Measurements from ENCODE around the gene MCTP2.

The MCTP2 gene

GRCh38 chr15:94230883-94231722 is at the start of gene MCTP2:
Gene MCTP2, plus strand, starts transcription at chr15:94231561. Its CDS starts 66,705 bp downstream, at chr15:94298266.
- DNase-seq: no peak

- no peak for DNase-seq
These were observed 48.5 kb upstream of the MCTP2 start for GRCh38 chr15:94182883-94183282.

- DNase-seq: no peak
These were observed 45.7 kb upstream of the MCTP2 start for GRCh38 chr15:94185547-94186236.

GRCh38 chr15:94186770-94187331 is 44.5 kb upstream of the MCTP2 start:
- DNase-seq: no peak

- DNase-seq: no peak
These were observed 37.5 kb upstream of the MCTP2 start for GRCh38 chr15:94193906-94194305.

GRCh38 chr15:94196531-94196930 is 34.8 kb upstream of the MCTP2 start:
- no peak for DNase-seq

- no peak for DNase-seq
These were observed 32.7 kb upstream of the MCTP2 start for GRCh38 chr15:94198633-94199032.

GRCh38 chr15:94199725-94200124 is 31.6 kb upstream of the MCTP2 start:
- DNase-seq: no peak

GRCh38 chr15:94203306-94203705 is 28.1 kb upstream of the MCTP2 start:
- no peak for DNase-seq

GRCh38 chr15:94205366-94205765 is 26.0 kb upstream of the MCTP2 start:
- DNase-seq: peak; percentile 63

GRCh38 chr15:94206463-94207167 is 24.7 kb upstream of the MCTP2 start:
- peak; percentile 92 for DNase-seq

GRCh38 chr15:94212291-94212690 is 19.1 kb upstream of the MCTP2 start:
- DNase-seq: no peak

GRCh38 chr15:94225616-94226015 is 5.7 kb upstream of the MCTP2 start:
- no peak for DNase-seq

GRCh38 chr15:94228611-94229010 is 2.8 kb upstream of the MCTP2 start:
- no peak for DNase-seq

- no peak for DNase-seq
These were observed 1.6 kb upstream of the MCTP2 start for GRCh38 chr15:94229591-94230369.

- no peak for DNase-seq
These were observed 904 bp upstream of the MCTP2 start for GRCh38 chr15:94230431-94230882.

GRCh38 chr15:94231723-94232468 is 535 bp downstream of the MCTP2 start:
- no peak for DNase-seq

GRCh38 chr15:94233441-94233840 is 2.1 kb downstream of the MCTP2 start:
- DNase-seq: no peak

- DNase-seq: no peak
These were observed 2.9 kb downstream of the MCTP2 start for GRCh38 chr15:94234300-94234699.

GRCh38 chr15:94235041-94235440 is 3.7 kb downstream of the MCTP2 start:
- no peak for DNase-seq

GRCh38 chr15:94235646-94236045 is 4.3 kb downstream of the MCTP2 start:
- no peak for DNase-seq

GRCh38 chr15:94236608-94237007 is 5.2 kb downstream of the MCTP2 start:
- DNase-seq: no peak
